ENCODE measurements around the gene LRAT.

The LRAT gene

GRCh38 chr4:154738426-154738825, 5.4 kb upstream of the LRAT start:
- no peak overlapping the region for H3K4me3 ChIP-seq (ENCODE audit: low read depth, low read length)
- no peak for TF ChIP-seq CTCF (IDR thresholded peaks at IDR 0.05; ENCODE audit: low read depth, low read length, missing control alignments)
- DNase-seq (ENCODE audit: low read depth): no peak

- DNase-seq (ENCODE audit: low read depth): no peak
- no peak for TF ChIP-seq CTCF (IDR thresholded peaks at IDR 0.05; ENCODE audit: low read depth, low read length, missing control alignments)
- H3K4me3 ChIP-seq (ENCODE audit: low read depth, low read length): no peak overlapping the region
Measured at GRCh38 chr4:154739111-154739510, 4.7 kb upstream of the LRAT start.

- DNase-seq (ENCODE audit: low read depth): no peak
- H3K4me3 ChIP-seq (ENCODE audit: low read depth, low read length): no peak overlapping the region
- no peak for TF ChIP-seq CTCF (IDR thresholded peaks at IDR 0.05; ENCODE audit: low read depth, low read length, missing control alignments)
Measured at GRCh38 chr4:154740462-154740861, 3.3 kb upstream of the LRAT start.

DNA sequence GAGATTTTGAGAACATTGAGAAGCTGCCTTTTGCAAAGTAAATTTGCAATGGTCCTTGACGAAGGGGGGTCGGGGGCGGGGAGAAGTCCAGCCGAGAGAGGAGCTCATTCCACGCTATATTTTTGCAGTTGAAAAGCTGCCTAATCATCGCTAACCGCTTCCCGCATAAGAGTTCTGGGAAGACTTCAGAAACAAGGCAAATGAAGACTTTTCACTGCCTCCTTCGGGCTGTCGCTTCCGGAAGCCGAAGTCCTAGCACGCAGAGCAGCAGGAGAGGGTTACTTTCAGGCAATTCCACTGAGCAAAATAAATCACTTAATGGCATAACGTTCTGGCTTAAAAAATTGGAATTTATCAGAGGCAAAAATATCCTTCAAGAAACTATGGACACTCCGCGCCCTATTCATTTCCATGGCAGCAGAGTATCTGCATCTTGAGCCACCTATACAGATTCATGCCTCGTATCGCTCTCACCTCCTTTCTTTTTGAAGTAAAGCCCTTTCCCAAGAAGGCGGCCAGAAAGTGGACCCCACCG, 2.6 kb upstream of the LRAT start:
- no peak for DNase-seq (ENCODE audit: low read depth)
- no peak overlapping the region for H3K4me3 ChIP-seq (ENCODE audit: low read depth, low read length)
- no peak for TF ChIP-seq CTCF (IDR thresholded peaks at IDR 0.05; ENCODE audit: low read depth, low read length, missing control alignments)

GRCh38 chr4:154741922-154742850, 1.6 kb upstream of the LRAT start:
- no peak overlapping the region for H3K4me3 ChIP-seq (ENCODE audit: low read depth, low read length)
- no peak for TF ChIP-seq CTCF (IDR thresholded peaks at IDR 0.05; ENCODE audit: low read depth, low read length, missing control alignments)
- DNase-seq (ENCODE audit: low read depth): no peak

DNA sequence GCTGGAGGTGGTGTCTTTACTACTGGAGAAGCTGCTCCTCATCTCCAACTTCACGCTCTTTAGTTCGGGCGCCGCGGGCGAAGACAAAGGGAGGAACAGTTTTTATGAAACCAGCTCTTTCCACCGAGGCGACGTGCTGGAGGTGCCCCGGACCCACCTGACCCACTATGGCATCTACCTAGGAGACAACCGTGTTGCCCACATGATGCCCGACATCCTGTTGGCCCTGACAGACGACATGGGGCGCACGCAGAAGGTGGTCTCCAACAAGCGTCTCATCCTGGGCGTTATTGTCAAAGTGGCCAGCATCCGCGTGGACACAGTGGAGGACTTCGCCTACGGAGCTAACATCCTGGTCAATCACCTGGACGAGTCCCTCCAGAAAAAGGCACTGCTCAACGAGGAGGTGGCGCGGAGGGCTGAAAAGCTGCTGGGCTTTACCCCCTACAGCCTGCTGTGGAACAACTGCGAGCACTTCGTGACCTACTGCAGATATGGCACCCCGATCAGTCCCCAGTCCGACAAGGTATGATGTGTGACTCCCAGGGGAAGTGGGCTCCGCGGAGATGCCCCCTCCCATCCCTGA, 634 bp downstream of the LRAT start:
- H3K4me3 ChIP-seq (ENCODE audit: low read depth, low read length): no peak overlapping the region
- no peak for DNase-seq (ENCODE audit: low read depth)
- no peak for TF ChIP-seq CTCF (IDR thresholded peaks at IDR 0.05; ENCODE audit: low read depth, low read length, missing control alignments)

Data from GM12864 (cell line).